SU-DHL-6 (cell line): Measurements from ENCODE around the gene MYLK.

Experiments used
- CTCF ChIP-seq: fragments of 200-600 bp; sonication (generic); IDR thresholded peaks from one replicate; pipeline ENCODE4 v1.5.1; 2017; ENCODE audit warnings: antibody characterized with exemption, mild to moderate bottlenecking, low read length, moderate library complexity; ENCODE audit not compliant: insufficient read depth, poor library complexity, severe bottlenecking
- EZH2phosphoT487 ChIP-seq: fragments of 200-600 bp; sonication (generic), shearing (Covaris generic); conservative IDR thresholded peaks from 2 replicates; pipeline ENCODE4 v1.6.1; 2018; ENCODE audit warnings: mild to moderate bottlenecking, antibody characterized with exemption, low read length, moderate library complexity, mixed read lengths

DNA sequence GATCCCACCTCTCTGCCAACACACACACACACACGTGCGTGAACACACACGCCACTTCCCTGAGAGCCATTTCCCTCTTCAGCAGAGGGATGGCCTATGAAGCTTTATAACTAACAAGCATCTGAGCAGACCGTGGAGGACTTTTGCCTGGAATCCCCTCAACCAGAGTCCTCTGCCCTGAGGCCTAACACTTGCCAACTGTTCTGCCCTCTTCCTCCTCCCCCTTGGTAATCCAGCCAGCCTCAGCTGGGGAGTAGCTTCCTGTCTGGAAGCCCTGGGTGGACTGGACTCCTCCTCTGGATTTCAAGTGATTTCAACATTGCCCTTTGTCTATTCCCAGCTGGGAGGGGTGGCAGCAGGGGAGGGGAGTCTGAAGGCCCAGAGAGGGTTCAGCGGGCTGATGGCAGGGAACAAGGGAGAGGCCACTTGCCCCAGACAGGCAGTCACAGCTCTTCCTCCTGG, 230.9 kb downstream of the MYLK start:
- TF ChIP-seq CTCF = no peak
- TF ChIP-seq EZH2phosphoT487 = no peak
